ENCODE data around the gene CDK11A.
A peak's percentile ranks its signal among the peaks of the same experiment; 100 is the strongest.

The CDK11A gene

DNA sequence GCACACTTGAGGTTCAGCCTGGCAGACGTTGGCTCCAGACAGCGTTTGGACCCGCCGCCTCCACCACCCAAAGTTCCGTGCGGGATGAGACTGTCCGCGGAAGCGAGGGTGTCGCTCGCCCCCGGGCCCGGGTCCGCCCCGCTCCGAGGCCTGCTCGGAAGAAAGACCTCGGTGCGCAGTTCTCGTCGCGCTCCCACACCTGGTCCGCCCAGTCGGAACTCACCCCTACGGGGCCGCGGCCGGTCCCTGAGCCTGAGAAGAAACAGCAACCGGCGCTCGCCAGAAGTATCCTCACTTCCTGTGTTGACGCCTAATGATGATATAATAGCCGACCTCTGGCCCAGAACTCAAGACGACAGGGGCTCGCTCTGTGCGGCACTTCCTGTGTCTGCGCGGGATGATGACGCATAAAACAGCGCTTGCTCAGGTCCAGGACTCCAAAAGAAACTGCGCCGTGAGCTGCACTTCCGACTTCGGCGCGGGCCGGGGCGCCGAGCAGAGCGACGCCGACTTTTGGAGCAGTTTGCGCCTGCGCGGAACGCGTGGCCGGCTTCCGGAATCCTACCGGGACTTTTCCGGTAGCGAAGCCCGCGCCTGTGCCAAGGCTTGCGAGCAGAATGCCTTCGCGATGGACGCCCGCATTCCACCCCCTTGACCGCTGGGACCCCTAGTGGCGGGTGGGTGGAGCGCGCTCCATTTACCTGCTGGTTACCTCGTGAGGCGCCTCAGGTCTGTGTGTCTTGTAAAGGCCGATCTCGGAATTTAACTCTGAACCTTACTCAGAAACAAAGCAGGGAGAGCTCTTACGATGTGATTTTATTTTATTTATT, at the start of gene CDK11A:
Gene CDK11A (minus strand): TSS at position 323 of the 830 bp plus-strand sequence. CDS start 1,539 bp downstream, outside the sequence.
- DNase-seq (ENCODE audit: low read depth in 2 of 2, low spot score in 1 of 2): peak; percentile 98

DNA sequence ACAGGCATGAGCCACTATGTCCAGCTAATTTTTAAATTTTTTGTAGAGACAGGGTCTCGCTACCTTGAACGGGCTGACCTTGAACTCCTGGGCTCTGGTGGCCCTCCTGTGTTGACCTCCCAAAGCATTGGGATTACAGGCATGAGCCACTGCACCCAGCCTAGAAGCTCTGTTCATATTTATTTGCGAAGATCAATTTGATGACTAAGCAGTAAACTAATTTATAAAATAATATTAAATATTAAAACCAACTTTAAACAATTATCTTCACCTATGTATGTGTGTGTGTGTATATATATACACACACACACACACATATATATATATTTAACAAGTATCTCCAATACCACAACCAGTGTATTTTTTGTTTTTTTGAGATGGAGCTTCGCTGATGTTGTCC, 49.7 kb upstream of the CDK11A start:
- DNase-seq (ENCODE audit: low read depth in 2 of 2, low spot score in 1 of 2): no peak

DNA sequence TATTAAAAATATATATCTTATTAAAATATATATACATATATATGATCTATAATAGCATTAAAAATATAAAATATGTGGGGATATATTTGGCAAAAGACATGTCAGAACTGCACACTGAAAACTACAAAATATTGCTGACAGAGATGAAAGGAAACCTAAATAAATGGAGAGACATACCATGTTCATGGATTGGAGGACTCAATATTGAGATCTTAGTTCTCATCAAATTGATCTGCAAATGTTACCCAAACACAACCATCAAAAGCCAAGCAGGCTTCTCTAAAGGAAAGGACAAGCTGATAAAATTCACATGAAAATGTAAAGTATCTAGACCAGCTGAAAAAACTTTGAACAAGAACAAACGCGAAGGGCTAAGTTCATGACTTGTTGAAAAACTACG, 46.9 kb upstream of the CDK11A start:
- no peak for DNase-seq (ENCODE audit: low read depth in 2 of 2, low spot score in 1 of 2)

DNA sequence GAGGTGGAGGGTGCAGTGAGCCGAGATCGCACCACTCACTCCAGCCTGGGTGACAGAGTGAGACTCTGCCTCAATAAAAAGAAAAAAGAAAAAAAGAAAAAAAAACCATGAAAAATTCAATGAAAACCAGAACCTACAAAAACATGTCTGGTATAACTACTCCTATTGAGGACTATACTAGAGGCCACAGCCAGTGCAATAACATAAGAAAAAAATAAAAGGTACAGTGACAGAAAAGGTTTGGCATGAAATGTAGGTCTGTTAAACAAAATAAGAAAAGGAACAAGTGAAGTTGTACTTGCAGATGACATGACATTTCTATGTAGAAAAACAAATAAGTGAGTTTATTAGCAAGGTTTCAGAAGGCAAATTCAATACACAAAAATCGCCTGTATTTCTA, 45.9 kb upstream of the CDK11A start:
- no peak for DNase-seq (ENCODE audit: low read depth in 2 of 2, low spot score in 1 of 2)

DNA sequence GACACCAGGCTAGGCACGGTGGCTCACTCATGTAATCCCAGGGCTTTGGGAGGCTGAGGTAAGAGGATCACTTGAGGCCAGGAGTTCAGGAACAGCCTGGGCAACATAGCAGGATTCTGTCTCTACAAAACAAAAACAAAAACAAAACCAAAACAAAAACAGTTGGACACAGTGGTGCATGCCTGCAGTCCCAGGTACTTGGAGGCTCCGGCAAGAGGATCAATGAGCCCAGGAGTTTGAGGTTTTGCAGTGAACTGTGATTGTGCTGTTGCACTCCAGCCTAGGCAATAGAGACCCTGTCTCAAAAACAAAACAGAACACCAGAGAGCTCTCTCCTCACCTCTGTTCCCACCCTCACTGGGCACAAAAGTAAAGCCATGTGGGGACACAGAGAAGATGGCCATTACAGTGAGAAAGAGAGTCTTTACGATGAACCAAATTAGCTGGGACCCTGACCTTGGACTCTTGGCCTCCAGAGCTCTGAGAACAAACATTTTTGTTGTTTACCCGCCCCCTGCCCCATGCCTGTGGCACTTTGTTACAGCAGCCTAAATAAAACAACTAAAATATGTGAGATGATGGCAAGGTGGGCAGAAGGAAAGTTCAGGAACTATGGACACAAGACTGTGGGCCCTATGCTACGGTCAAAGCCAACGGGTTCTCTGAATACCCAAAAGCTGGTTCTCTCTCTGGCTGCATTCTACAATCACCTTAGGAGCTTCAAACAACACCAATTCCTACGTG, 44.3 kb upstream of the CDK11A start:
- no peak for DNase-seq (ENCODE audit: low read depth in 2 of 2, low spot score in 1 of 2)

DNA sequence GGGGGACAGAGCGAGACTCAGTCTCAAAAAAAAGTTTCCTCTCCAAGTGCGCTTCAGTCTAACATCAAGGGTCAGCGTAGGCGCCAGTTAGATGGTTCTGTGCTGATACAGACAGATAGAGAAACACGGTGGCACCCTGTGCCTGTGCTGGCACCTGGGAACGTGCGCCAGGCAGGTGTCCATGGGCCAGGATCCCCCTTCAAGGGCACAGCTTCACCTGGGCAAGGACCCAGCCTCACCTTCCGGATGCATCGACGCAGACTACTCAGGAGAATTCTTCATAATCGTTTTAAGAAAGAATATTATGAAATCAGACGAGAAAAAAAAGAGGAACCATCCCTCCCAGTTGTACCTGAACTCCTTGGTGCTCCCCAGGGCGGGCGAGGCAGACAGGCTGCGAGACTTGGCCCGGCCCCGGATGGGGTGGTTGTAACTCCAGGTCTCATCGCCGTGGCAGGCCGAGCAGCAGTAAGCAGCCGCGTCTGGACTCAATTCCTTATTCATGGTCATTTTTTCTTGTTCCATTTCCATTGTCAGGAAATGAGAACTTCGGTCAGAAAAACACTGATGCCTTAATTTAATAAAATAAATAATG, 40.8 kb upstream of the CDK11A start:
- no peak for DNase-seq (ENCODE audit: low read depth in 2 of 2, low spot score in 1 of 2)

DNA sequence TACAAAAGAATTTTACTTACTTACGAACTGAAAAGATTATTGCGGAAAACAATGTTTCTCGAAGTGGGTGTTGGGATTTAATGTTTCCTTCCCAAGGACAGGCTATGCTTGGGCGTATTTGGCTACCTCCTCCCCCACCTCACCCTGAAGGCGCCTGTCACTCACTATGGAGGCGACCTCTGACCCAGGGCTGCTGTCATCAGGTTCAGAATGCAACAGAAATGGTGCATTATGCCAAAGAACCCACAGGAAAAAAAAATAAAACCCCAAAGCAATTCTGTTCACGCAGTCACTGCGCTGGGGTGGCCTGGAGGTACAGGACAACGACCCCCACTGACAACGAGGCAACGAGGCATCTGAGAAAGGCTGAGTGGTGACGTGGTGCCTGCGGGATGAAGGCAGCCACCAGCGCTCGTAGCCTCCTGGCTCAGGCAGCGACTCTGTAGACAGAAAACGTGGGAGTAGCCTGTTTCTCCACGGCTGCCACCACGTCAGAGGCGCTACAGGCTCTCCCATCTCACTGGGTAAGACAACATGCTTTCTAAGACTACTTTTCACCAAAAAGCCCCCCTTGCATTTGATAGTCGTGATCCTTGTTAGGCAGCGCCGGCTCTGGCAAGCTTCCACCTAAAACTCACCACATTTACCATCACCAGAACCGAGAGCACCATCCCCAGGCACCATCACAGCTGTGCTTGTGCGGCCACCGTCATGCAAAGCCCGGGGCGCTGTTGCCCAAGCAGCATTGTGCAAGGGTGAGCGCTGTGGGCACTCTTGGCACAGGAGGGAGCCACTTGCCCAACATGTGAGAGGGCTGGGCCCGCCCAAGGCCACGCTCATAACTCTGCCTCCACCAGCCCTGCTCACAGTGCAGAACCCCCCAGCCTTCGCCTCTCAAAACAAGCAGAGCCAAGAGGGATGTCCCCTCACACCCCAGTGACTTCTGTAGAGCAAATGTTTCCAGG, 39.8 kb upstream of the CDK11A start:
- DNase-seq (ENCODE audit: low read depth in 2 of 2, low spot score in 1 of 2): no peak

DNA sequence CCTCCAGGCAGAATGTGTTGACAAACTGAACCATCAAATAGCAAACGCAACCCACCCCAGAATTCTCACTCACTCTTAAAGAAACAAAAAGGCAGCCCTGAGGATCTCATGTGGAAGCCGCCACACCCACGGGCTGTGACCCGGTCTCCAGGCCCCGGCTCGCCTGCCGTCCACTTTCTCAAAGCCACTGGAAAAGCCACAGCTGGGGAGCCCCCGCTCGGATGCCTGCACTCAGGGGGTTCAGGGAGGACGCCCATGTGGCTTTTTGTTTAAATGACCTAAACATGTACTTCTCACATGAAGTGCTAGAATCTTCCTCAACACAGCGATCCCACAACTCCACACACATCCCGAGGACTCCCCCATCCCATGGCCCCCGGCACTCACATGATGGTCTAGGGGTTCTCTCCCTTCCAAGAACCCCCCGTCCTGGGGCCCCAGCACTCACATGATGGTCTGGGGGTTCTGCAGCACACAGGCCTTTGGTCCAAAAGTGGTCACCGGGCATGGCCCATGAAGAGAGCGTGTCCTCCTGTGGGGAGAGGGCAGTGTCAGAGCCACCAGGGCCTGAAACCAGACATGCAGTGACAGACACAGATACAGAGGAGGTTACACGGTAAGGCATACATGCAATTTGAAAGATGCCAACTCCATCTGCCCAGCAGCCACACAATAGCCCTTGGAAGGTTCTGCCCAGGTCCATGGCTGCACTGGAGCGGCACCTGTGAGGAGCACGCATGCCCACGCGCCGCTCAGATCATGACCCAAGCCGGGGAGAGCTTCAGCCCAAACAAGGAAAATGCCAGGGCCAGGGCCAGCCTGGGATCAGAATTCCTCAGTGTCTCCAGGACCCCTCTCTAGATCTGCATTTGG, 37.6 kb upstream of the CDK11A start:
- DNase-seq (ENCODE audit: low read depth in 2 of 2, low spot score in 1 of 2): no peak

DNA sequence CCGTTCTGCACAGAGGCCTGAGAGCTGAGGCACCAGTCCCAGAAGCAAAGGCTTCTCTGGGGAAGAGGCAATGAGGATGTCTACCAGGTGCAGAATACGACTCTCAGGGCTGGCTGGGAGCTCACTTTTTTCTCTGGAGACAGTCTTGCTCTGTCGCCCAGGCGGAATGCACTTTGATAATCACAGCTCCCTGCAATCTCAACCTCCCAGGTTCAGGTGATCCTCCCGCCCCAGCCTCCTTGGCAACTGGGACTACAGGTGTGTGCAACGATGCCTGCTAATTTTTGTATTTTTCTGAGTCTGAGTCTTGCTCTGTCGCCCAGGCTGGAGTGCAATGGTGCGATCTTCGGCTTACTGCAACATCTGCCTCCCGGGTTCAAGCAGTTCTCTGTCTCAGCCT, 36.6 kb upstream of the CDK11A start:
- no peak for DNase-seq (ENCODE audit: low read depth in 2 of 2, low spot score in 1 of 2)

DNA sequence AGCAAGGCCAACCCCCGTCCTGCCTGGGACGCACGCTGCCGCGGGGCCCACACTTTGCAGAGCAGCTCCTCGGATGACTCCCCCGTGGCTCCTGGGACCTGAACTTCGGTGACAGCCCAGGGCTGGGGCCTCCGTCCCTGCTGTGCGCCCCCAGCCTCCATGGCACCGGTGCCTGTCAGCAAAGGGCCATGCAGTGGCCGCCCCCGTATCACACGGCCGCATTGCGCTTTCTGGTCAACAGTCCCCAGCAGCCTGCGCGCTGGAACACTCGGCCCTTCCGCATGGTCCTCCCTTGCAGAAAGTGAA, 36.1 kb upstream of the CDK11A start:
- no peak for DNase-seq (ENCODE audit: low read depth in 2 of 2, low spot score in 1 of 2)

DNA sequence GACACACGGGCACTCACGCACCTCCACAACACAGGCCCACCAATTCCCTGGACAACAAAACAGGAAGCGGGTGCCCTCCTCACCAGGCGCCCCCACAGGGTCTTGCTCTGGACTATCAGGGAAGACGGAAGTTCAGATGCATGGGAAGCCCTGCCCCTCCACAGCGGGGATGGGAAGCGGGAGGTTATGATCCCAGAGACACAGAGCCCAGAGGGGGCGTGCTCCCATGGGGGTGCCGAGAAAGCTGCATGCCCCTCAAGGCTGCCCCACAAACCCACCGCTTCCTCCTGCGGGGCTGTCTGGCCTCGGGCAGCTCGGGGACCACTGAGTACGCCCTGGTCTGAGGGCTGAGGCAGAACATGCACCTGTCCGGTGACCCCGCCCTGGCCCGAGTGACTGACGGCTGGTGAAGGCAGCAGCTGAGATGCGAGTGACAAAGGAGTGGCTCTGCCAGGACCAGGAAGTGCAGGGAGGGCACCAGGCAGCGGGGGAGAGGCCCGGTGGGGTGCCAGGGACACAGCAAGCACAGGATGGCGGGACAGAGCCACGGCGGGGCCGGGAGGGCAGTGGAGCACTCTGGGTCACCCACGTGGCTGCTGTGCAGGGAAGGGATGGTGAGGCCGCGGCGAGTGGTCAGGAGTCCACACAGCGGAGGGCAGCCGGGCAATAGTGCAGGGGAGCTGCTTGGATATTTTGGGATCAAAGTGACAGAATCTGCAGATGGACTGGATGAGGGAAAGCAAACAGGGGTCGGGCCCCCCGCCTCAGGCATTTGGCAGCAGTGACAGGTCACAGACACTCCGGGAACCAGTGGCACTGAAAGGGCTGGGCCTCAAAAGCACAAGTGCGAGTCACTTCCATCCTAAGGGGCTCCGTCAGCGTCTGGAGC, 35.5 kb upstream of the CDK11A start:
- no peak for DNase-seq (ENCODE audit: low read depth in 2 of 2, low spot score in 1 of 2)

DNA sequence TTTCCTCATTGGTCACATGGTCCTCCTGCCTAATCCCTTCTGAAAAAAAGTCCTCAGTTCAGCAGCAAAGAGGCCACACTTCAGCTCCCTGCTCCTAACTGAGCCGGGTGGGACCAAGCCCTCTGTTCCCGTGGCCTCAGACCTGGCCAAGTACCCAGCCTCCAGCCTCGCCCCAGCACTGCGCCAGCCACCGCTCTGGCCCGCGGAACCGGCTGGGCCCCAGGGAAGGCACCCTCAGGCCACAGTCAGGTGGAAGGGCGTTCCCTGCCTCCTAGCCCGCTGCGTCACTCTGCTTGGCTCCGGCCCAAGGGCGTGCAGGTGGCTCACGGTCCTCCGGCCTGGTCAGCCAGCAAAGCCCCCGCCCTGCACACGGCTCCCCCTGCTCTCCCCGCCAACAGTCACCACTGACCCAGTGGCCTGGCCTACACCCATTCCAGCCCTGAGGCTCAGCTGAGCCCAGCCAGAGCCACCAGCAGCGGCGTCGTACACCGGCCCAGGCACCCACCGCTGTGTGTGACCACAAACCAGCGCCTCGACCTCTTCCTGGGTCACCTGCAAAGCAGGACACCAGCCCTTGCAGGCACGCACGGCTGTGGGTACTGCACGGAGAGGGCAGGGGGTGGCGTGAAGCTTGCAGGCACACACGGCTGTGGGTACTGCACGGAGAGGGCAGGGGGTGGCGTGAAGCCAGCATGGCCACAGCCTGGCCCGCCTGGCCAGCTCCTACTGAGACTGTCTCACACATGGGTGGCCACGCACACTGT, 34.7 kb upstream of the CDK11A start:
- no peak for DNase-seq (ENCODE audit: low read depth in 2 of 2, low spot score in 1 of 2)

DNA sequence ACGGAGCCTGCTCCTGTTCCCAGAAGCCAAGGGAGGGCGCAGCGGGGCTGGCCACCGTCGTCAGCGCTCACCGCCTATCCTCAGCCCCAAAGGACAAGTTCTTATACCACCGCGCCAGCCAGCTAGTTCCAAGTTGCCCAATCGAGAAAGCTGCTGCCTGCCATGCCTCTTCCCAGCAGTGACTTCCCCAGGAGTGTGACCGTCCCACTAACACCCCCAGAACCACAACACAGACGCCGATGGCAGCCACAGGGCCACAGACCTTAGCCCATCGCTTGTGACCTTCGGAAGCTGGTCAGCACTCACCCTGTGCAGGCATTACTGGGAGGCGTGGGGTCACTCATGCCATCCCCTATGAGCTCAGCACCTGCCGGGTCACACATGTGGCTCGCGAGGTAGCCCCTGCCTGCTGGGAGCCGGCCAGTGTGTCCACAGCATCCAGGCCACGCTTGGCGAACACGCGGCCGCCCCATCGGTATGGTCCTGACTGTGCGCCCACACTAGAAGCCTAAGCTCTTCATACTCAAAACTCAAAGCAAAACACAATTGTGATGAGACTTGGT, 34.0 kb upstream of the CDK11A start:
- DNase-seq (ENCODE audit: low read depth in 2 of 2, low spot score in 1 of 2): no peak

DNA sequence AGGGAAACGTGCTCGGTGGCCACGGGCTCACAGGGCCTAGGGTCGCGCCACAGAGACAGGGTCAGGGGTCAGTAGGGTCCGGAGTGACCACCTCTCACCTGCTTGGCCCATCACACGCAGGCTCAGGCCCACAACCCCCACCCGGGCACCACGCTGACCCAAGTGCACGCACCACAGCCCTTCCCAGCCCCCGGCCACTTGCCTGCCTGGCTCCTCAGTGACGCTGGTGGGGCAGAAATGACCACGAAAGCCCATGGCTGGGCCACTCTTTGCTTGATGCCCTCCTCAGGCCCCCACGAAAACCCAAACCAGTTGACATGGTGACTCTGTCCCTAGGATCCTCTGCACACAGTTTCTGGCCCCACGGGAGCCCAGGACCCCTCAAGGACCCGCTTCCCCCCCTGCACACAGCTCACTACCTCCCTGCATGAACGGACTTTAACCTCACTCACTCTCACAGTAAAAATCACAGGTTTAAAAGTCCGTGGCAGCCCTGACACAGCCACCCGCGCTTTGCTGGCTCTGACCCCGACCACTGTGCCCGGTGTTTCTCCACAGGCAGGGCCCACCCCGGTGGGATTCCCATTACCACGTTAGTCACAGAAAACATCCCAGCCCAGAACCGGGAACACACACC, 33.4 kb upstream of the CDK11A start:
- DNase-seq (ENCODE audit: low read depth in 2 of 2, low spot score in 1 of 2): no peak

DNA sequence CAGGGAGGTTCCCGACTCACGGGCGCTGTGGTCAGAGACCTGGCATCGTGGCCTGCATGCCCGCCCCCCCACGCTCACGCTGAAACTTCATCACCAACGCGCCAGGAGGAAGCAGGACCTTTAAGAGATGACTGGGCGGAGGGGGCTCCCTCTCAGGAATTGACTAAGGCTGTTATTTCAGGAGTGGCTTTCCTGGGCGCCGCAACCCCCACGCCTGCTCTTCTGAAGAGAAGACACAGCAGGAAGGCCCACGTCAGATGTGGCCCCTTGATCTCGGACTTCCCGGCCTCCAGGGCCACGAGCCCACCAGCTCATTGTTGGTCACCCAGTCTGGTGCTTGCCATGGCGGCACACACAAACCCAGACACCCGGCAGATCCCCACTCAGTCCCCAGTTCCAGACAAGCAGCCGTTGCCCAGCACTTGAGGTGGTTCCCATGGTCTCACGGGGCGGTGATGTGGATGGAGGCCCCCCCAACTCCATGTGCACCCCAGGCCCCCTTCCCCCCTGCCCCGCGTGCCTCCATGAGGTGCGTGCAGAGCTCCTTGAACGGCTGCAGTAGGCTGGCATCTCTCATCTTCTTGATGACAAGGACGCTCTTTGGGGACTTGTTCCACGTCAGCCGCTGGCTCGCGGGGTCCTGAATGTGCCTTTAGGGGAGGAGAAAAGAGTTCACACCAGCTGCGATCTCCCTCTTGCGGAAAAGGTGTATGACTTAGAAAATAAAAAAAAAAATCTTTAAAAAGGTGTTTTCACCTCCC, 32.7 kb upstream of the CDK11A start:
- DNase-seq (ENCODE audit: low read depth in 2 of 2, low spot score in 1 of 2): no peak

DNA sequence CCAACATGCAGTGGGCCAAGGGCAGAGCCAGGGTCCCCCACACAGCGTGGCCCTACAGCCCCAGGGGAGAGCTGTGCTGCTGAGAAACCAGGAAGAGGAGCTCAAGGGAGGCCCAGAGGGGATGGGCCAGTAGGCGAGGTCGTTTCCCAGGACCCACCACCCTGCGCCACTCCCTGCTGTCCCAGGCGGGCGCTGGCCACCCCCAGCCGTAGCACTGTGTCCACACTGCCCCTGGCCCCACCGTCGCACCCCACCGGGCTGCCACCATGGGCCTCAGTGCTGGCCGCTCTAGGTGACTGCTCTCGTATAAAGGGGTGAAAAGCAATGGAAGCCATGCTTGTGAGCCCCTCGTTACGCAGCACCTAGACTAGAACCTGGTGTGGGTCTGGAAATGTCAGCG, 31.7 kb upstream of the CDK11A start:
- DNase-seq (ENCODE audit: low read depth in 2 of 2, low spot score in 1 of 2): no peak

DNA sequence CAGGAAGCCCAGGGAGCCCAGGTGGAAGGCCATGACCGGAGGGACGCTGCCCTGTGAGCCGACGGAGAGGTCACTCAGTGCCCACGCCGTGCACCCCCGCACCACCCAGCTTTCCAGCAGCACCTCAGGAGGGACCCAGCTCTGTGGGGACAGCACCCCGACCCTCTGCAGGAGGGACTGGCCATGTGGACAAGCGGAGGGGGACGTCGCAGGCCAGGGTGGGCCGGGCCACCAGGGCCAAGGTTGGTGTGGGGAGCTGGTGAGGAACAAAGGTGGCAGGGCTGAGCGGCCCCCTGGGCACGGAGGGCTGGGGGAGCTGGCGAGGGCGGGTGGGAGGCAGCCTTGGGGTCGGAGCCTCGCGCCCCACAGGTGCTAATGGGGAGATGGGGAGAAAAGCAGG, 31.3 kb upstream of the CDK11A start:
- DNase-seq (ENCODE audit: low read depth in 2 of 2, low spot score in 1 of 2): no peak

Data from stimulated activated CD8-positive, alpha-beta memory T cell treated with anti-CD3 and anti-CD28 coated beads, Interleukin-4, amount 100 ng/mL, for 4 hours (primary cell).